Liver (tissue), 9 donors: Measurements from ENCODE around the gene ZNF783. TPM values are rescaled to one million over a fixed set of nuclear protein-coding genes. Genes with fewer than 3 reads are reported as not detected.

ENCODE experiments used
- DNase-seq: peaks from one replicate; pipeline ENCODE4 v3.0.0-alpha.2; 2017; ENCODE audit warnings: low spot score
- H3K27ac ChIP-seq, 2 donors: one replicate each; pipeline ENCODE4 v1.7.0; 2013; ENCODE audit warnings: inconsistent platforms in 2 of 2, low read length in 2 of 2, control low read depth in 1 of 2, low read depth in 1 of 2, mild to moderate bottlenecking in 1 of 2
- H3K27me3 ChIP-seq, 4 donors: one replicate each; pipeline versions ENCODE4 v1.6.1 to v1.7.0; 2013; ENCODE audit warnings: low read length in 3 of 4, inconsistent platforms in 1 of 4, mild to moderate bottlenecking in 1 of 4, moderate library complexity in 1 of 4; ENCODE audit not compliant: control insufficient read depth in 4 of 4, insufficient read depth in 4 of 4
- H3K36me3 ChIP-seq, 4 donors: one replicate each; pipeline versions ENCODE4 v1.6.1 to v1.7.0; 2013; ENCODE audit warnings: low read length in 3 of 4, mild to moderate bottlenecking in 3 of 4, low read depth in 1 of 4, moderate library complexity in 1 of 4; ENCODE audit not compliant: control insufficient read depth in 4 of 4, insufficient read depth in 3 of 4
- H3K4me1 ChIP-seq, 4 donors: one replicate each; pipeline versions ENCODE4 v1.6.1 to v1.7.0; 2013; ENCODE audit warnings: low read length in 3 of 4, mild to moderate bottlenecking in 3 of 4, moderate library complexity in 1 of 4; ENCODE audit not compliant: control insufficient read depth in 4 of 4, insufficient read depth in 4 of 4
- H3K4me3 ChIP-seq, 3 donors: one replicate each; pipeline versions ENCODE4 v1.6.1 to v1.7.0; 2013; ENCODE audit warnings: low read length in 3 of 3, control low read depth in 1 of 3, low read depth in 1 of 3, mild to moderate bottlenecking in 1 of 3
- H3K9ac ChIP-seq, 2 donors: one replicate each; pipeline ENCODE4 v1.7.0; 2013; ENCODE audit warnings: low read length in 2 of 2, mild to moderate bottlenecking in 2 of 2, moderate library complexity in 2 of 2, control low read depth in 1 of 2, low read depth in 1 of 2
- H3K9me3 ChIP-seq, 4 donors: one replicate each; pipeline versions ENCODE4 v1.6.1 to v1.7.0; 2013; ENCODE audit warnings: low read length in 3 of 4; ENCODE audit not compliant: control insufficient read depth in 4 of 4
- ATF3 ChIP-seq: IDR thresholded peaks from 2 replicates; pipeline ENCODE4 v1.6.1; 2016; ENCODE audit warnings: antibody characterized with exemption
- CTCF ChIP-seq: fragments of 150-350 bp; IDR thresholded peaks from 2 replicates; pipeline ENCODE4 v1.5.1; 2017; ENCODE audit warnings: improper control_type of control experiment, low read depth, low read length; ENCODE audit not compliant: missing input control
- EGR1 ChIP-seq, 2 donors: IDR thresholded peaks; 2 replicates each; pipeline ENCODE4 v1.6.1; 2016 to 2018; ENCODE audit warnings: antibody characterized with exemption in 2 of 2, low read depth in 2 of 2
- FOXA1 ChIP-seq: IDR thresholded peaks from 2 replicates; pipeline ENCODE4 v1.6.1; 2016; ENCODE audit warnings: antibody characterized with exemption
- GABPA ChIP-seq, 2 donors: IDR thresholded peaks in 1 of 2; conservative IDR thresholded peaks in 1 of 2; 2 replicates each; pipeline ENCODE4 v1.6.1; 2016; ENCODE audit warnings: antibody characterized with exemption in 2 of 2, mild to moderate bottlenecking in 1 of 2, moderate library complexity in 1 of 2
- HNF4A ChIP-seq, 2 donors: conservative IDR thresholded peaks; 2 replicates each; pipeline ENCODE4 v1.6.1; 2016; ENCODE audit warnings: antibody characterized with exemption in 2 of 2, mild to moderate bottlenecking in 2 of 2
- HNF4G ChIP-seq: IDR thresholded peaks from 2 replicates; pipeline ENCODE4 v1.6.1; 2016; ENCODE audit warnings: antibody characterized with exemption
- JUND ChIP-seq, 2 donors: IDR thresholded peaks; 2 replicates each; pipeline ENCODE4 v1.6.1; 2016; ENCODE audit warnings: antibody characterized with exemption in 2 of 2
- MAX ChIP-seq: IDR thresholded peaks from 2 replicates; pipeline ENCODE4 v1.6.1; 2016; ENCODE audit warnings: antibody characterized with exemption
- NR2F2 ChIP-seq: IDR thresholded peaks from 2 replicates; pipeline ENCODE4 v1.6.1; 2016; ENCODE audit warnings: antibody characterized with exemption
- RAD21 ChIP-seq, 2 donors: IDR thresholded peaks; 2 replicates each; pipeline ENCODE4 v1.6.1; 2016; ENCODE audit warnings: antibody characterized with exemption in 2 of 2, mild to moderate bottlenecking in 2 of 2
- RXRA ChIP-seq, 2 donors: IDR thresholded peaks; 2 replicates each; pipeline ENCODE4 v1.6.1; 2017 to 2018; ENCODE audit warnings: antibody characterized with exemption in 2 of 2, mild to moderate bottlenecking in 1 of 2
- TAF1 ChIP-seq: conservative IDR thresholded peaks from 2 replicates; pipeline ENCODE4 v1.6.1; 2016; ENCODE audit warnings: antibody characterized with exemption, mild to moderate bottlenecking
- YY1 ChIP-seq: IDR thresholded peaks from 2 replicates; pipeline ENCODE4 v1.6.1; 2016; ENCODE audit warnings: antibody characterized with exemption, mild to moderate bottlenecking
- WGBS: extraction: QIAGEN DNeasy Blood & Tissue Kit; methylation state at CpG from one replicate; pipeline ENCODE4 v1.1.7; 2013; 5-methylcytosine and 5-hydroxymethylcytosine counted together
- polyA plus RNA-seq, 2 donors: library from polyadenylated mRNA; stranded (reverse) in 1 of 2; unstranded in 1 of 2; fragments of 200-250 nt in 1 of 2; fragments of >200 nt in 1 of 2; fragmentation: Nextera tagmentation in 1 of 2; extraction: Ambion mirVana in 1 of 2; gene quantifications; one replicate each; pipeline versions ENCODE4 v1.2.1 to v1.2.3, GENCODE V29; 2013 to 2015
- total RNA-seq, 2 donors: library from RNA; depleted of rRNA; stranded (reverse); fragments of >200 nt; gene quantifications; one replicate each; pipeline ENCODE4 v1.2.3, GENCODE V29; 2014
- TF ChIP-seq, protein P1 (sequence below): IDR thresholded peaks from 2 replicates; pipeline ENCODE4 v1.6.1; 2016; ENCODE audit warnings: antibody characterized with exemption
- donor health status: healthy.
- donor health status: healthy.
- donor health status: healthy.
- donor health status: healthy.
- donor health status: healthy.

The ZNF783 gene
- total and polyA plus RNA-seq, 4 donors = 1.5 to 4.3 (median 1.8) TPM

DNA sequence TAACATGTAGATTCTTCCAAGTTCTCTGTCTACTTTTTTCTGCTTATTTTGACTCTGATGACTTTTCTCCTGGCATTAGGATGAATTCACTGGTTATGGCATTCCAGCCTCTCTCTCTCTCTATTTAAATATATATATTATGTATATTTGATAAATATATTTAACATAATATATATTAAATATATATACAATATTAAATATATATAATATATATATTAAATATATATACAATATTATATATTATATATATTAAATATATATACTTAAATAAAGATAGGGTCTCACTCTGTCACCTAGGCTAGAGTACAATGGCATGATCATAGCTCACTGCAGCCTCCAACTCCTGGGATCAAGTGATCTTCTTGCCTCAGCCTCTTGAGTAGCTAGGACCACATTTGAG, 60.7 kb downstream of the ZNF783 start:
- Histone ChIP-seq H3K36me3 (no peaks in the 10 kb centered on the region), H3K4me1 (peaks cover 0 to 6% (median 4%) of the 10 kb centered on the region in 4 donors), H3K27ac (no peak overlapping the region), H3K4me3 (peak overlapping the region in 2 of 3 donors; percentile 36 to 55), H3K9me3 (no peaks in the 10 kb centered on the region), H3K9ac (peak overlapping the region in 1 of 2 donors; percentile 61), H3K27me3 (no peaks in the 10 kb centered on the region)
- TF ChIP-seq ATF3 = no peak
- TF ChIP-seq JUND (IDR thresholded peaks at IDR 0.05) = no peak
- TF ChIP-seq, protein P1, sequence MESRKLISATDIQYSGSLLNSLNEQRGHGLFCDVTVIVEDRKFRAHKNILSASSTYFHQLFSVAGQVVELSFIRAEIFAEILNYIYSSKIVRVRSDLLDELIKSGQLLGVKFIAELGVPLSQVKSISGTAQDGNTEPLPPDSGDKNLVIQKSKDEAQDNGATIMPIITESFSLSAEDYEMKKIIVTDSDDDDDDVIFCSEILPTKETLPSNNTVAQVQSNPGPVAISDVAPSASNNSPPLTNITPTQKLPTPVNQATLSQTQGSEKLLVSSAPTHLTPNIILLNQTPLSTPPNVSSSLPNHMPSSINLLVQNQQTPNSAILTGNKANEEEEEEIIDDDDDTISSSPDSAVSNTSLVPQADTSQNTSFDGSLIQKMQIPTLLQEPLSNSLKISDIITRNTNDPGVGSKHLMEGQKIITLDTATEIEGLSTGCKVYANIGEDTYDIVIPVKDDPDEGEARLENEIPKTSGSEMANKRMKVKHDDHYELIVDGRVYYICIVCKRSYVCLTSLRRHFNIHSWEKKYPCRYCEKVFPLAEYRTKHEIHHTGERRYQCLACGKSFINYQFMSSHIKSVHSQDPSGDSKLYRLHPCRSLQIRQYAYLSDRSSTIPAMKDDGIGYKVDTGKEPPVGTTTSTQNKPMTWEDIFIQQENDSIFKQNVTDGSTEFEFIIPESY = no peak
- no peak for TF ChIP-seq RXRA (IDR thresholded peaks at IDR 0.05)
- TF ChIP-seq MAX = no peak
- no peak for TF ChIP-seq EGR1 (IDR thresholded peaks at IDR 0.05; ENCODE audit: low read depth in 2 of 2)
- no peak for TF ChIP-seq YY1
- TF ChIP-seq GABPA (IDR thresholded peaks at IDR 0.05 in 1 of 2, conservative IDR thresholded peaks at IDR 0.05 in 1 of 2) = no peak
- TF ChIP-seq CTCF = no peak
- TF ChIP-seq HNF4A (conservative IDR thresholded peaks at IDR 0.05) = no peak
- DNase-seq = no peak

GRCh38 chr7:149325248-149325647, 63.3 kb downstream of the ZNF783 start:
- DNase-seq = no peak
- WGBS = 73% methylated on average over 2 of the region's 2 CpGs
- no peaks in the 10 kb centered on the region for H3K9me3 ChIP-seq
- no peak overlapping the region for H3K9ac ChIP-seq
- H3K4me1 ChIP-seq = peaks cover 10 to 27% (median 24%) of the 10 kb centered on the region in 4 donors
- H3K4me3 ChIP-seq = no peak overlapping the region
- H3K27ac ChIP-seq = no peak overlapping the region
- TF ChIP-seq HNF4G (no peak), RAD21 (IDR thresholded peaks at IDR 0.05) (no peak), TAF1 (no peak), NR2F2 (no peak), MAX (no peak), GABPA (IDR thresholded peaks at IDR 0.05 in 1 of 2, conservative IDR thresholded peaks at IDR 0.05 in 1 of 2) (no peak), FOXA1 (no peak), ATF3 (no peak), YY1 (no peak), RXRA (IDR thresholded peaks at IDR 0.05) (no peak), CTCF (no peak)
- TF ChIP-seq, protein P1 = no peak
- no peaks in the 10 kb centered on the region for H3K27me3 ChIP-seq
- no peaks in the 10 kb centered on the region for H3K36me3 ChIP-seq
